HG03175 (cell line): ENCODE results near the gene NAT14.
"Not testable (repeated sequence)": the region's sequence is repeated elsewhere in the genome, so short reads cannot be mapped to it uniquely, and the experiment has no call there.

Source experiments
- ATAC-seq: cut with Tn5 transposase; IDR thresholded peaks from one replicate; pipeline ENCODE4 v1.9.1; 2021; ENCODE audit warnings: mild to moderate bottlenecking, moderate library complexity; ENCODE audit not compliant: unreplicated experiment

The NAT14 gene

GRCh38 chr19:55486043-55486970 is 1.3 kb downstream of the NAT14 start:
- no peak for ATAC-seq

- ATAC-seq = no peak
Observed at GRCh38 chr19:55486971-55487923, 2.3 kb downstream of the NAT14 start.

- no peak for ATAC-seq
Observed at GRCh38 chr19:55487924-55488687, 3.1 kb downstream of the NAT14 start, which contains the start of gene SSC5D. Gene SSC5D (plus strand): TSS chr19:55488436. CDS start chr19:55488590, 154 bp downstream.

GRCh38 chr19:55488986-55489710 is 4.2 kb downstream of the NAT14 start:
- ATAC-seq = no peak

- ATAC-seq = no peak
Observed at GRCh38 chr19:55489711-55490477, 4.9 kb downstream of the NAT14 start.

GRCh38 chr19:55490478-55491432 is 5.8 kb downstream of the NAT14 start:
- no peak for ATAC-seq

GRCh38 chr19:55491546-55492360 is 6.8 kb downstream of the NAT14 start:
- ATAC-seq = no peak

GRCh38 chr19:55492362-55492944 is 7.5 kb downstream of the NAT14 start:
- no peak for ATAC-seq

- no peak for ATAC-seq
Observed at GRCh38 chr19:55493052-55493644, 8.2 kb downstream of the NAT14 start.

GRCh38 chr19:55493645-55494171 is 8.7 kb downstream of the NAT14 start:
- ATAC-seq = no peak

- no peak for ATAC-seq
Observed at GRCh38 chr19:55494172-55494761, 9.3 kb downstream of the NAT14 start.

- no peak for ATAC-seq
Observed at GRCh38 chr19:55495646-55496349, 10.8 kb downstream of the NAT14 start.

GRCh38 chr19:55496820-55497219 is 11.8 kb downstream of the NAT14 start:
- ATAC-seq = not testable (repeated sequence)

- no peak for ATAC-seq
Observed at GRCh38 chr19:55497763-55498162, 12.8 kb downstream of the NAT14 start.

- ATAC-seq = no peak
Observed at GRCh38 chr19:55498246-55498840, 13.4 kb downstream of the NAT14 start.
